NCI-H510A (cell line): ENCODE measurements around the gene TRDN.
"Not testable (repeated sequence)": the region's sequence is repeated elsewhere in the genome, so short reads cannot be mapped to it uniquely, and the experiment has no call there.

Source experiments
- DNase-seq: peaks from one replicate; lab custom pipeline; 2025; lab: John Stamatoyannopoulos, UW

Gene TRDN

DNA sequence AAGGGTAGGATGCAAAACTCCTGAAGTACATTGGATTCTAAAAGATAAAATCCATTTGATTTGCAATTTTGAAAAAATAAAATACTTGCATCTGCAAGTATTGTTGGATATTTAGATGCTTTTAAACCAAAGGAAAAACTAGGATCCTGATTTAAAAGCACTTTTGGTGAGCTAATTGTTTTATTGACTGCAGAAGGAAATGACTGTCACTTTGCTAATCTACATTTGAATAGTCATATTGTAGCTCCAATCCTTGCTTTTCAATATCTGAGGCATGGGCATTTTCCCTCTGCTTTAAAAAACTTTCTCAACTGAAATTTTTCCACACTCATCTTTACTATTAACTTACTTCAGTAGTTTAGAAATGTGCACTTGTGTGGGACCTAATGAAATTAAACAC lies 74.1 kb downstream of the TRDN start:
- no peak for DNase-seq

GRCh38 chr6:123562264-123562663 lies 74.5 kb downstream of the TRDN start:
- DNase-seq: no peak

DNA sequence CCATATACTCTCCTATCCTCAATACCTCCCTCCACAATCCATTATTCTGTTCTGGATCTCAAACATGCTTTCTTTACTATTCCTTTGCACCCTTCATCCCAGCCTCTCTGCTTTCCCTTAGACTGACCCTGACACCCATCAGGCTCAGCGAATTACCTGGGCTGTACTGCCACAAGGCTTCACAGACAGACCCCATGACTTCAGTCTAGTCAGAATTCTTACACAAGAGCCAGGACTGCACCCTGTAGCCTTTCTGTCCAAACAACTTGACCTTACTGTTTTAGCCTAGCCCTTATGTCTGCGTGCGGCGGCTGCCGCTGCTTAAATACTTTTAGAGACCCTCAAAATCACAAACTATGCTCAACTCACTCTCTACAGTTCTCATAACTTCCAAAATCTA lies 76.9 kb downstream of the TRDN start:
- DNase-seq: not testable (repeated sequence)

- not testable (repeated sequence) for DNase-seq
Measured at GRCh38 chr6:123557474-123557873, 79.3 kb downstream of the TRDN start.

- DNase-seq: no peak
Measured at GRCh38 chr6:123551939-123552707, 84.6 kb downstream of the TRDN start.

- DNase-seq: no peak
Measured at GRCh38 chr6:123550052-123550617, 86.6 kb downstream of the TRDN start.

DNA sequence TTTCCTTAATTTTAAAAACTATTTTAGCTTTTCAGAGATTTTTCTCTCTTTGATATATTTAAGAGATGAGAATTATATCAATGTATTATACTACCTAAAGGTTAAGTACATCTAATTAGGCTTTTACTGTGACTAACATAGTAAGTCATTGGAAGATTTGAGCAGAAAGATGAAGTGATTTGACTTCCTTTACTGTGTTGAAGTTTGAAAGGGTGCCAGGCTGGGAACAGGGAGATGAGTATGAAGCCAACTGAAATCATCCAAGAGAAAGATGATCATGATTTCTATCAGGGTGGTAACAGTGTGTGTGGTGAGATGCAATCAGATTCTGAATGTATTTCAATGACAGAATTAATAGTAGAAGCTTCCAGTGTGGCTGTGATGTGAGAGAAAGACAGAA lies 87.3 kb downstream of the TRDN start:
- no peak for DNase-seq

- no peak for DNase-seq
Measured at GRCh38 chr6:123547216-123547978, 89.4 kb downstream of the TRDN start.

DNA sequence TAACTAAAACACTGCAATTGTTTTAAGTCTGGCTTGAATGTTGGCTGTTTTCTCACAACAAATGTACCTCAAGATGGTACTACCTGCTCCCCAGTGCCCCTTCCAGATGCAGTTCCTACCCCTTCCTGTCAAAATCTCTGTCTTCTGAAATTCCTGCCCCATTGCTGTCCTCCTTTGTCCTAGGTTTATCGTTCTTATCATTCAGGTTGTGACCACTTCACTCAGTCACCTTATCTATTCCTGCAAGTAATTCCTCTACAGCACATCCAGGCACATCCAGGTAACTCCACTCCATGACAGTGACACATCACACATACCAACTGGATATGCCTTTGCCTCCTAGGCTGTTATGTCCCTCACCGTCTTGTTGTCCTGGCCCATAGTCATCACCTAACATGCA lies 90.2 kb downstream of the TRDN start:
- DNase-seq: no peak

GRCh38 chr6:123541462-123541861 lies 95.3 kb downstream of the TRDN start:
- DNase-seq: no peak

DNA sequence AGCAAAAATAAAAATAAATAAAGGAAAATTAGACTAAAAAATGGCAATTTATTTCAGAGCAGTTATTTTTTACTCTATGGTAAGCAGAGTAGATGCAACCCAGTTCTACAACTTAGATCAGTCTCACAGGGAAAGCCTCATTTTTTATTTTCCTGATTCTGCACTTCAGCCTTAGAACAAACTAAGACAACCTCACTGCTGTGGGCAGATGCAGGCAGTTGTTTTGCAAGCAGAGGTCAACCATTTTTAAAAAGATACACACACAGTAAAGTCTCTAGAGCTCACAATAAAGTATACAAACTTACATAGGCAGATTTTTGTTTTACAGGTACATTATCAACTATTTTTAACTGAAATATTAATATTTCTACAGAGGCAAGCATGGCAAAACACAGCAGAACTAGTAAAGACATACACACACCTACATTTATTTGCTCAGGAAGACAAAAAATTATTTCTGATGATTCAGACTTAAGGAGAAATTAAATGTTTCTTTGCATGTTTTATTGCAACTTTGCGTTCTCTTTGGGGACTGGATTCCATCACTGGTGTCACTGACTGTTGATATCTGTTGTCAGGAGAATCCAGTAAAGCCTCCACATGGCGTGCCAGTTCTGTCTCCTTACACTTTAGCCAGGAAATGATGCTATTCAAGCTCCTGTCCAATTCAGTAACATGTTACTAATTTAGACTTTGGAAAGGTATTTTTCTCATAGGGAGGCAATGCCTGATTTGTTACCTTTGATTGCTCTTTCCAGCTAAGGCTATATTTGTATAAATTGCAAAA lies 102.7 kb downstream of the TRDN start:
- no peak for DNase-seq

GRCh38 chr6:123529843-123530242 lies 106.9 kb downstream of the TRDN start:
- no peak for DNase-seq

- no peak for DNase-seq
Measured at GRCh38 chr6:123529058-123529457, 107.7 kb downstream of the TRDN start.

GRCh38 chr6:123527406-123527805 lies 109.3 kb downstream of the TRDN start:
- no peak for DNase-seq

DNA sequence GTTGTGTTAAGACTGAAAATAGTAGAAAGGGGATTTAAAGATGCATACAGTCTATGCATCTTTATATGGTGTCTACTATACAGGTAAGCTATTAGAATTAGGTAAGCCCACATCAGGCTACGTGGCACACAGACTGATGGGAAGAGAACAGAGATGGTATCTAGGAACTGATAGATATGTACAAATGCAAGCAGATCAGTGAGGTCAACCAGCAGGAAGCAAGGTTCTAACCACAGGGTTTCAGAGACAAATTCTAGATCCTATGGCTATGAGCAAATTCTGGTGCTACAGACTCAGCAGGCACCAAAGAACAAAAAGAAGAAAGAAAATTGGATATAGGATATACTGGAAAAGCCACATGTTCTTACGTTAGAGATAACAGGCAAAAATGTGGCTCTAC lies 110.6 kb downstream of the TRDN start:
- no peak for DNase-seq

DNA sequence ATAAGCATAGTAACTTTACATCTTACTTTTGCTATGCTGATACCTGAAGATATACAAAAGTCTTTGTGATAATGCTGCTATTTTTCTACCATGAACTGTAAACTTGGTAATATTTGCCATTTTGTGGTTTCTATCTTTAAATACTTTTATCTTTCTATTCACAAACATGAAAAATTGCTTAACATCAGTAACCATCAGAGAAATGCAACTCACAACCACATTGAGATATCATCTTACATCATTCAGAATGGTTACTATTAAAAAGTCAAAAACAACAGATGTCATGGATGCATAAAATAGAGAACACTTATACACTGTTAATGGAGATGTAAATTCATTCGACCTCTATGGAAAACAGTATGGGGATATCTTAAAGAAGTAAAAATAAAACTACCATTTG lies 112.0 kb downstream of the TRDN start:
- DNase-seq: no peak

DNA sequence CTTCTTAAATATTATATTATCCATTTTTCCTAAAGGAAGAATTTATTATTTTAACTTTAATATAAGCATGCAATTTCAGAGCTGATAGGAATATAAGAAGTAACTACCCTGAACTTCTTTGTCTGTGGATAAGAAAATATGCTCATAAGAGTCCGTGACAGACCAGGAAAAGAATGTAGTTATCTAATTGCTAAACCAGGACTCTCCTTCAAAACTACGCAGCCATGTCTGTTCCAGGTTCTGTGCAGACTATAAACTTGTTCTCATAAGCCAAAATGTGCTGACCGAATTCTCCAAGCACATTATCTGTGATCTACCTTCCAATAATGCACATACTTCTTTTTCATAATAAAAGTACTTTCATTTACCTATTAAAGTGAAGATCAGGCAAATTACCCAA lies 116.5 kb downstream of the TRDN start:
- no peak for DNase-seq

- no peak for DNase-seq
Measured at GRCh38 chr6:123519189-123519505, 117.6 kb downstream of the TRDN start.

- no peak for DNase-seq
Measured at GRCh38 chr6:123518441-123519188, 118.1 kb downstream of the TRDN start.

- DNase-seq: no peak
Measured at GRCh38 chr6:123515715-123516114, 121.0 kb downstream of the TRDN start.

DNA sequence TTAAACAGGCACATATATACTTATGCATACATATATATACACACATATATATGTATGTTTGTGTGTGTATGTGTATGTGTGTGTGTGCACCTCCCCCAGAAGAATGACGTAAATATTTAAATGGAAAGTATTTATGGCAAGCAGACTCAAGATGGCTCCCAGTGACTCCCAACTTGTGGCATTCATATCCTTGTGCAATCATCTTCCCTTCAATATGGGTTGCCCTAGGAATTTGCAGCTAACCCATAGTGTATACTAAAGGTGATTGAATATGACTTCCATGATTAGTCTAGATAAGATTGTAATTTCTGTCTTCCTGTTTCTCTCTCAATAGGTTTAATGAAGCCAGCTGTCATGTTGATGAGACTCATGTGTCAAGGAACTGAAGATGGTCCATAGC lies 127.6 kb downstream of the TRDN start:
- DNase-seq: no peak

- DNase-seq: no peak
Measured at GRCh38 chr6:123508290-123508689, 128.5 kb downstream of the TRDN start.
